Stimulated activated CD8-positive, alpha-beta memory T cell treated with anti-CD3 and anti-CD28 coated beads, Interleukin-7, amount 100 ng/mL, for 24 hours (primary cell): ENCODE data around the gene LENG1.

ENCODE experiments used
- DNase-seq: peaks from one replicate; pipeline ENCODE4 v3.0.0-alpha.2; 2020; ENCODE audit warnings: low read depth

Gene LENG1

GRCh38 chr19:54109651-54110050 lies 49.9 kb downstream of the LENG1 start:
- no peak for DNase-seq

GRCh38 chr19:54108496-54108895 lies 51.0 kb downstream of the LENG1 start:
- no peak for DNase-seq

GRCh38 chr19:54107876-54108490 lies 51.5 kb downstream of the LENG1 start:
- DNase-seq, result no peak

GRCh38 chr19:54106716-54107115 lies 52.8 kb downstream of the LENG1 start:
- DNase-seq, result no peak

GRCh38 chr19:54105796-54106195 lies 53.7 kb downstream of the LENG1 start:
- no peak for DNase-seq
